Measurements from ENCODE around the gene CLEC2A. TPM values are rescaled to one million over a fixed set of nuclear protein-coding genes. Genes with fewer than 3 reads are reported as not detected.

The CLEC2A gene
- total RNA-seq, 2 donors from 2014 or later: not detected

GRCh38 chr12:9906873-9907272, 25.3 kb downstream of the CLEC2A start:
- intact Hi-C loops (cut with DNase I): no loop called here

GRCh38 chr12:9902539-9903228, 29.5 kb downstream of the CLEC2A start:
- no peaks in the 10 kb centered on the region for H3K36me3 ChIP-seq
- H3K4me1 ChIP-seq (replicated peaks): no peaks in the 10 kb centered on the region
- intact Hi-C loops (cut with DNase I): no loop called here
- 71% methylated on average over 7 of the region's 7 CpGs for WGBS
- H3K27ac ChIP-seq: no peak overlapping the region
- DNase-seq (ENCODE audit: low spot score): no peak
- H3K9me3 ChIP-seq: no peaks in the 10 kb centered on the region
- TF ChIP-seq POLR2AphosphoS5 (IDR thresholded peaks at IDR 0.05) (no peak), POLR2A (IDR thresholded peaks at IDR 0.05) (no peak)
- no peak overlapping the region for H3K4me3 ChIP-seq
- no peaks in the 10 kb centered on the region for H3K27me3 ChIP-seq (replicated peaks; ENCODE audit: insufficient read depth)

More at GRCh38 chr12:9906873-9907272, 25.3 kb downstream of the CLEC2A start:
- DNase-seq (ENCODE audit: low spot score): no peak
- Histone ChIP-seq H3K9me3 (no peaks in the 10 kb centered on the region), H3K36me3 (no peaks in the 10 kb centered on the region), H3K27ac (no peak overlapping the region), H3K4me1 (replicated peaks) (no peaks in the 10 kb centered on the region), H3K27me3 (replicated peaks; ENCODE audit: insufficient read depth) (no peaks in the 10 kb centered on the region), H3K4me3 (no peak overlapping the region)
- WGBS: 84% methylated on average over 2 of the region's 2 CpGs
- no peak for TF ChIP-seq CTCF (IDR thresholded peaks at IDR 0.05)
- no peak for TF ChIP-seq POLR2A (IDR thresholded peaks at IDR 0.05)
- TF ChIP-seq POLR2AphosphoS5 (IDR thresholded peaks at IDR 0.05): no peak

- Histone ChIP-seq H3K36me3 (no peaks in the 10 kb centered on the region), H3K4me3 (no peak overlapping the region), H3K27me3 (replicated peaks; ENCODE audit: insufficient read depth) (no peaks in the 10 kb centered on the region), H3K27ac (no peak overlapping the region), H3K9me3 (no peaks in the 10 kb centered on the region), H3K4me1 (replicated peaks) (no peaks in the 10 kb centered on the region)
- WGBS: 84% methylated on average over 2 of the region's 2 CpGs
- no peak for TF ChIP-seq POLR2A (IDR thresholded peaks at IDR 0.05)
- no peak for TF ChIP-seq CTCF (IDR thresholded peaks at IDR 0.05)
- TF ChIP-seq POLR2AphosphoS5 (IDR thresholded peaks at IDR 0.05): no peak
- intact Hi-C loops (cut with DNase I): no loop called here
- DNase-seq (ENCODE audit: low spot score): no peak
Observed at GRCh38 chr12:9900930-9901329, 31.2 kb downstream of the CLEC2A start.

- 87% methylated on average over 2 of the region's 2 CpGs for WGBS
Observed at GRCh38 chr12:9899209-9899608, 33.0 kb downstream of the CLEC2A start.

GRCh38 chr12:9897535-9897934, 34.6 kb downstream of the CLEC2A start:
- no peak for TF ChIP-seq POLR2A (IDR thresholded peaks at IDR 0.05)
- TF ChIP-seq POLR2AphosphoS5 (IDR thresholded peaks at IDR 0.05): no peak
- 30% methylated on average over 6 of the region's 6 CpGs for WGBS
- no peaks in the 10 kb centered on the region for H3K36me3 ChIP-seq
- H3K4me1 ChIP-seq (replicated peaks): no peaks in the 10 kb centered on the region
- no peaks in the 10 kb centered on the region for H3K9me3 ChIP-seq
- no peak overlapping the region for H3K4me3 ChIP-seq
- intact Hi-C loops (cut with DNase I): no loop called here
- no peak overlapping the region for H3K27ac ChIP-seq
- DNase-seq (ENCODE audit: low spot score): no peak
- no peaks in the 10 kb centered on the region for H3K27me3 ChIP-seq (replicated peaks; ENCODE audit: insufficient read depth)

More at GRCh38 chr12:9899209-9899608, 33.0 kb downstream of the CLEC2A start:
- DNase-seq (ENCODE audit: low spot score): no peak
- Histone ChIP-seq H3K4me1 (replicated peaks) (no peaks in the 10 kb centered on the region), H3K36me3 (no peaks in the 10 kb centered on the region), H3K27me3 (replicated peaks; ENCODE audit: insufficient read depth) (no peaks in the 10 kb centered on the region), H3K9me3 (no peaks in the 10 kb centered on the region), H3K27ac (no peak overlapping the region), H3K4me3 (no peak overlapping the region)
- intact Hi-C loops (cut with DNase I): no loop called here
- no peak for TF ChIP-seq CTCF (IDR thresholded peaks at IDR 0.05)
- TF ChIP-seq POLR2AphosphoS5 (IDR thresholded peaks at IDR 0.05): no peak
- no peak for TF ChIP-seq POLR2A (IDR thresholded peaks at IDR 0.05)
